ENCODE measurements around the gene NOP58.

Gene NOP58

GRCh38 chr2:202327858-202328257 is 62.3 kb downstream of the NOP58 start:
- Histone ChIP-seq H3F3A (ENCODE audit: control insufficient read depth, insufficient read depth) (no peaks in the 10 kb centered on the region), H3K4me1 (ENCODE audit: control insufficient read depth, low read length) (no peaks in the 10 kb centered on the region), H3K79me2 (ENCODE audit: control insufficient read depth, low read length) (no peaks in the 10 kb centered on the region), H4K20me1 (ENCODE audit: control insufficient read depth, insufficient read depth, low read depth, low read length) (no peaks in the 10 kb centered on the region), H3K36me3 (ENCODE audit: control insufficient read depth, low read length) (peaks cover 30% of the 10 kb centered on the region), H3K27me3 (ENCODE audit: control insufficient read depth, low read length) (no peaks in the 10 kb centered on the region), H3K9me3 (ENCODE audit: control insufficient read depth, insufficient read depth, low read length) (no peaks in the 10 kb centered on the region), H3K4me3 (ENCODE audit: low read length) (no peak overlapping the region), H3K27ac (ENCODE audit: low read depth, low read length) (no peak overlapping the region), H3K4me2 (ENCODE audit: low read length) (no peak overlapping the region), H3K9me2 (replicated peaks; ENCODE audit: control insufficient read depth, low read length) (no peaks in the 10 kb centered on the region)
- TF ChIP-seq, protein P1, sequence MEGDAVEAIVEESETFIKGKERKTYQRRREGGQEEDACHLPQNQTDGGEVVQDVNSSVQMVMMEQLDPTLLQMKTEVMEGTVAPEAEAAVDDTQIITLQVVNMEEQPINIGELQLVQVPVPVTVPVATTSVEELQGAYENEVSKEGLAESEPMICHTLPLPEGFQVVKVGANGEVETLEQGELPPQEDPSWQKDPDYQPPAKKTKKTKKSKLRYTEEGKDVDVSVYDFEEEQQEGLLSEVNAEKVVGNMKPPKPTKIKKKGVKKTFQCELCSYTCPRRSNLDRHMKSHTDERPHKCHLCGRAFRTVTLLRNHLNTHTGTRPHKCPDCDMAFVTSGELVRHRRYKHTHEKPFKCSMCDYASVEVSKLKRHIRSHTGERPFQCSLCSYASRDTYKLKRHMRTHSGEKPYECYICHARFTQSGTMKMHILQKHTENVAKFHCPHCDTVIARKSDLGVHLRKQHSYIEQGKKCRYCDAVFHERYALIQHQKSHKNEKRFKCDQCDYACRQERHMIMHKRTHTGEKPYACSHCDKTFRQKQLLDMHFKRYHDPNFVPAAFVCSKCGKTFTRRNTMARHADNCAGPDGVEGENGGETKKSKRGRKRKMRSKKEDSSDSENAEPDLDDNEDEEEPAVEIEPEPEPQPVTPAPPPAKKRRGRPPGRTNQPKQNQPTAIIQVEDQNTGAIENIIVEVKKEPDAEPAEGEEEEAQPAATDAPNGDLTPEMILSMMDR (IDR thresholded peaks at IDR 0.05; ENCODE audit: low read depth, low read length, poor library complexity, severe bottlenecking) = no peak
- no peak for TF ChIP-seq EZH2phosphoT487 (IDR thresholded peaks at IDR 0.05; ENCODE audit: borderline replicate concordance, low read length)

GRCh38 chr2:202335791-202336467 is 70.4 kb downstream of the NOP58 start:
- H3K4me2 ChIP-seq (ENCODE audit: low read length) = no peak overlapping the region
- H3K27ac ChIP-seq (ENCODE audit: low read depth, low read length) = no peak overlapping the region
- no peaks in the 10 kb centered on the region for H4K20me1 ChIP-seq (ENCODE audit: control insufficient read depth, insufficient read depth, low read depth, low read length)
- H3K9me2 ChIP-seq (replicated peaks; ENCODE audit: control insufficient read depth, low read length) = no peaks in the 10 kb centered on the region
- H3K9me3 ChIP-seq (ENCODE audit: control insufficient read depth, insufficient read depth, low read length) = no peaks in the 10 kb centered on the region
- no peaks in the 10 kb centered on the region for H3K4me1 ChIP-seq (ENCODE audit: control insufficient read depth, low read length)
- H3K4me3 ChIP-seq (ENCODE audit: low read length) = no peak overlapping the region
- H3K27me3 ChIP-seq (ENCODE audit: control insufficient read depth, low read length) = no peaks in the 10 kb centered on the region
- H3F3A ChIP-seq (ENCODE audit: control insufficient read depth, insufficient read depth) = no peaks in the 10 kb centered on the region
- no peaks in the 10 kb centered on the region for H3K36me3 ChIP-seq (ENCODE audit: control insufficient read depth, low read length)
- H3K79me2 ChIP-seq (ENCODE audit: control insufficient read depth, low read length) = no peaks in the 10 kb centered on the region
- TF ChIP-seq, protein P1 (IDR thresholded peaks at IDR 0.05; ENCODE audit: low read depth, low read length, poor library complexity, severe bottlenecking) = no peak
- no peak for TF ChIP-seq EZH2phosphoT487 (IDR thresholded peaks at IDR 0.05; ENCODE audit: borderline replicate concordance, low read length)

- Histone ChIP-seq H3K4me1 (ENCODE audit: control insufficient read depth, low read length) (no peaks in the 10 kb centered on the region), H3K4me3 (ENCODE audit: low read length) (no peak overlapping the region), H3K36me3 (ENCODE audit: control insufficient read depth, low read length) (no peaks in the 10 kb centered on the region), H3K79me2 (ENCODE audit: control insufficient read depth, low read length) (no peaks in the 10 kb centered on the region), H3K27me3 (ENCODE audit: control insufficient read depth, low read length) (no peaks in the 10 kb centered on the region), H3K9me3 (ENCODE audit: control insufficient read depth, insufficient read depth, low read length) (no peaks in the 10 kb centered on the region), H3F3A (ENCODE audit: control insufficient read depth, insufficient read depth) (no peaks in the 10 kb centered on the region), H3K9me2 (replicated peaks; ENCODE audit: control insufficient read depth, low read length) (no peaks in the 10 kb centered on the region), H4K20me1 (ENCODE audit: control insufficient read depth, insufficient read depth, low read depth, low read length) (no peaks in the 10 kb centered on the region), H3K27ac (ENCODE audit: low read depth, low read length) (no peak overlapping the region), H3K4me2 (ENCODE audit: low read length) (no peak overlapping the region)
- no peak for TF ChIP-seq EZH2phosphoT487 (IDR thresholded peaks at IDR 0.05; ENCODE audit: borderline replicate concordance, low read length)
- TF ChIP-seq, protein P1 (IDR thresholded peaks at IDR 0.05; ENCODE audit: low read depth, low read length, poor library complexity, severe bottlenecking) = no peak
These were observed 71.6 kb downstream of the NOP58 start for GRCh38 chr2:202337151-202337550.

All from DOHH2 (cell line).